HuH-7 (cell line): ENCODE measurements around the gene CDK6.

Source experiments
- DNase-seq: peaks from one replicate; pipeline ENCODE4 v3.0.0; 2011; ENCODE audit warnings: low spot score

CDK6 gene

GRCh38 chr7:92735707-92736106 lies 100.7 kb downstream of the CDK6 start:
- no peak for DNase-seq

DNA sequence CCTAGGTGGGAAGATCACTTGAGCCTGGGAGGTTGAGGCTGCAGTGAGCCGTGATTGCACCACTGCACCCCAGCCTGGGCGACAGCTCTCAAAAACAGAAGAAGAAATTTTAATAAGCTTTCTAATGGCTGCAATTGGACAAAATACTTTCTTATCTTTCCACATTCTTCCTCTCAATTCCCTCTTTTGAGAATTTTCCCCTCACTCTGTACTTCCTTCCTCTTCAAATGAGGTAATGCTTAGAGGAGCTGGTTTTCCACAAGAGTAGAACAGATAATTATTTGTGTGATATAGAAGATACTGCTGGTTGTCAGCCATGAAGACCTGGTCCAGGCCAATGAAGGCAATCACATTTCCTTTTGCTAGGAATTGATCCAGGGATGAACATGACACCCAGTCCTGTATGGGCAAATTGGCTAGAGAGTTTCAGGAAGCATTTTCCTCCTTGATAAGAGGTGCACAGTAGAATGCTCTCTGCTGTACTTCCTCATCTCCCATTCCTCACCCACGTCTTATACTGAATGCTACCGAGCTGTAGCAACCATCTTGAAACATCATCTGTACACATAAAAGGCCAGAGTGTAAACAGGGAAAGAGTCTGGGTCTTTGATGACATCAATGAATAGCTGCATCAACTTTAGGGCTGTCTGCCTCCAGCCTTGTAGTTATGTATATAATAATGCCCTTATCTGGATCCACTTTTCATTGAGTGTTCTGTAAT lies 103.9 kb downstream of the CDK6 start:
- no peak for DNase-seq

- DNase-seq: no peak
Measured at GRCh38 chr7:92731335-92732063, 104.9 kb downstream of the CDK6 start.

GRCh38 chr7:92730808-92731207 lies 105.6 kb downstream of the CDK6 start:
- no peak for DNase-seq

GRCh38 chr7:92729751-92730150 lies 106.6 kb downstream of the CDK6 start:
- no peak for DNase-seq

- DNase-seq: no peak
Measured at GRCh38 chr7:92729172-92729571, 107.2 kb downstream of the CDK6 start.

DNA sequence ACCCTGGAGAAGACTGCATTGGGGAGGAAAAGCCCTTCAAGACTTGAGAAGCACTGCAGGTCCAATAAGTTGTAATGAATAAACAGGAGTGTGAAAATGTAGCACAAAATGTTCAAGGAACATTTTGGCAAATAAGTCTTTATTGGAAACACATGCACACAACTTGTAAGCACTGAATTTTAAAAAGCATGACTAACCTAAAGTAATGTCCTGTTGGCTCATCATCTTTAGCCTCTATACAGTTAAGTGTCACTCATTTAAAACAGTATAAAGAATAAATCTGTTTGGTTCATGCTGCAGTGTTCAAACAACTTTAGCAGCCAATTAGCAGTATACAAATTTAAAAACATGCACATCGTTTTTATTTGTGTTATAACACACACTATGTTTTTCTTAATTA lies 108.6 kb downstream of the CDK6 start:
- DNase-seq: no peak

DNA sequence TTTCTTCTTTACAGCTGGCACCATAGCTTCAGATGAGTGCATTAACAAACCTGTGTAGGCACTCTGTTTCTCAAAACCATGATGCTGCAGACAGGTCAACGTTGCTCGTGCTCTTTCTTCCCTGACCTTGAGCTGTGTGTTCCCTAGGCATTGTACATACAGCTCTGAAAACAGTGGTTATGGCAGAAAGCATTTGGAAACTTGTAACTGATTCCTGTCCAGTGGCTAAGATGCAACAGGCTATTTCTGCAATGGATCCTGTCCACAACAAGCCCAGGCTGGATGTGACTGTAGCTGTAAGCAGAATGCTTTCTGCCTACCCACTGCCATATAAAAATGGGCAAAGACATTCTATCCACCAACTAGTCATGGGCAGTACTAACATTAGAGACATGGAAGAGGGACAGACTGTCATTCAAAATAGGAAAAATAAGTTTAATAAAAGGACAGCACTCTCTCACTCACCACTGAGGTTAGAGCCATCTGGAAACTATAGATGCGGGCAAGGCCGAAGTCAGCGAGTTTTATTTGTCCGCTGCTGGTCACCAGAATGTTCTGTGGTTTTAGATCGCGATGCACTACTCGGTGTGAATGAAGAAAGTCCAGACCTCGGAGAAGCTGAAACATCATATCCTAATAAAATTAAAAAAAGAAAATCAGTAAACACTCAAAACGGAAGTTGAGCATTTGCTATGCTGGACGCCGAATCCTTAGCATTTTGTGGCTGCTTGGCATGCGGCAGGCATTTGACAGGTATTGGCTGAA lies 111.0 kb downstream of the CDK6 start:
- DNase-seq: no peak

DNA sequence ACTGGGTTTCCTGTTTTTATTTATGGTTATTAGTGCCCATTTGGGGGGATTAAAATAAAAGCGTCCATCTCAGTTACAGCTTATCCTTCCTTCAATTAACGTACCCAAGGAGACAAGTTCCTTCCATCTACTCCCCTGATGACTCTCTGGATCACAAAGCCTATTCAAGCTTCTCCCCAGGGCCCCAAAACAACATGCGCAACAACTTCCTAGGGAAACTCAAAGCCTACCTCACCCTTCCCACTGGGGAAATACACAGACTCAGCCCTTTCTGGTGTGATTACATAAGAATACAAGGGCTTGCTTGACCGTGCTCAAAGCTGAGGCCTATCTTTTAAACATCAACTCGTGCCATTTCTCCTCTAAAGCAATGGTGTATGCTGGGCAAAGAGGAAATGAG lies 112.4 kb downstream of the CDK6 start:
- DNase-seq: no peak

GRCh38 chr7:92723205-92723604 lies 113.2 kb downstream of the CDK6 start:
- DNase-seq: no peak

DNA sequence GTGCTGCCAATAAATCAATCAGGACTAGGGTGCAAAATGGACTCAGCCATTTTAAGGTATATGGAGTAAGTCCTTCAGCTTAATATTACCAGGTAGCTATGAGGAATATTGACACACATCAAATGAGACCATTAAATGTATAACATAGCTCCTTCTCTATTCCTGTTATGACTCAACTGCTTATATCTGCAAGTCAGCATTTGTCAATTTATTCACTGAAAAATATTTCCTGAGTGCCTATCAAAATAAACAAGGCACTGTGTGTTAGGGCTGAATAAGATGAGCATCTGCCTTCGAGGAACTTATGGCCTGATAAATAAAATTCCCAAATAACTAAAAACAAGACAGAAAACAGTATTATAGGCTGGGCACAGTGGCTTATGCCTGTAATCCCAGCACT lies 113.8 kb downstream of the CDK6 start:
- DNase-seq: no peak

GRCh38 chr7:92720604-92721350 lies 115.6 kb downstream of the CDK6 start:
- no peak for DNase-seq

GRCh38 chr7:92717993-92718716 lies 118.2 kb downstream of the CDK6 start:
- DNase-seq: no peak

DNA sequence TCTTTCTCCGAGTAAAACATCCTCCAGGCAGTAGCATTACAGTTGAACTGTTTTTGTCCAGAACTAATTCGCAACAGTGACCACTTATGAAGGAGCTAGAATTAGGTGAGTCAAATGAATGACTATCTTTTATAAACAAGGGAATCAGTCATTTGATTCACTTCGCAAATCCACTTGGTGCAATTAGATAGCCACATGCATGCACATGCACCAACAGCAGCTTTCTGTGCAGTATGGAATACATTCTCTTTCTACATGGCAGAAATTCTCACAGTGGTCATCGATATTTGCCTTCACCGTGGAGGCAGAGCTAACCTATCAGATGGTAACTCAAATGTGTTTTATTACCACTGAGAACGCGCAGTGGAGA lies 118.8 kb downstream of the CDK6 start:
- DNase-seq: no peak

DNA sequence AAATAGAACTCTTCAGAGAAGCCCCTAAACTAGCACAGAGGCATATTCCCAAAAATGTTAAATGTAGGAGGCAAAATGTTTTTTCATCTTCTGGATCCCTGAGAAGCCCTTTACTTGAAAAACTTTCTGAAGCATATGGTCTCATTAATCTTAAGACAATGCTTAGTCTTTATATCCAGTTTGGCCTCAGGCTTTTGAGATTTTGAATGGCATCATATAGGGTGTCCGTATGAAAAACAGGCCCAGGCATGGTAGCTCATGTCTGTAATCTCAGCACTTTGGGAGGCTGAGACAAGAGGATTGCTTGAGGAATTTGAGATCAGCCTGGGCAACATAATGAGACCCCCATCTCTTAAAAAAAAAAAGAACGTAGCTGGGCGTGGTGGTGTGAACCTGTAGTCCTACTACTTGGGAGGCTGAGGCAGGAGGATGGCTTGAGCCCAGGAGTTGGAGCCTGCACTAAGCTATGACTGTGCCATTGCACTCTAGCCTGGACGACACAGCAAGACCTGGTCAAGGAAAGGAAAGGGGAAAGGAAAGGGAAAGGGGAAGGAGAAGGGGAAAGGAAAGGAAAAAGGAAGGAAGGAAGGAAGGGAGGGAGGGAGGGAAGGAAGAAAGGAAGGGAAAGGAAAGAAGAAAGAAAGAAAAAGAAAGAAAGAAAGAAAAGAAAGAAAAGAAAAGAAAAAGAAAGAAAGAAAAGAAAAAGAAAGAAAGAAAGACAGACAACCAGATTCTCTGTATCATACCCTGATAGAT lies 119.4 kb downstream of the CDK6 start:
- DNase-seq: no peak

DNA sequence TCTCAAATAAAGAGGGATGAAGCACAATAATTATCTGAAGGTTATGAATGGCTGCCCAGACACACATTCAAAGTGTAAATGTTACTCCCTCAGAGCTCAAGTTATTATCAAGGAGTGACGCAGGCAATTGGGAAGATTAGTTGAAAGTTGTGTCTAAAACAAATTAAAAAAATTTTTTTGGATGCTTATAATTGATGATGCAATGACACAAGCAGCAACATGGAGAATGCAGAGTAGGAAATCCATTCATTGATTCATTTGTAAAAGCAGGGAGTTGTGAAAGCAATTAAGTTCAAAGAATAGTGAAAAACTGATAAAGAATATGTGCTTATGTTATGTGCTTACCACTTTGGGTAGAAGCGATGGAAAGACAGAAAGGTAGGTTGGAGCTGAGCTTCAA lies 120.4 kb downstream of the CDK6 start:
- DNase-seq: no peak

DNA sequence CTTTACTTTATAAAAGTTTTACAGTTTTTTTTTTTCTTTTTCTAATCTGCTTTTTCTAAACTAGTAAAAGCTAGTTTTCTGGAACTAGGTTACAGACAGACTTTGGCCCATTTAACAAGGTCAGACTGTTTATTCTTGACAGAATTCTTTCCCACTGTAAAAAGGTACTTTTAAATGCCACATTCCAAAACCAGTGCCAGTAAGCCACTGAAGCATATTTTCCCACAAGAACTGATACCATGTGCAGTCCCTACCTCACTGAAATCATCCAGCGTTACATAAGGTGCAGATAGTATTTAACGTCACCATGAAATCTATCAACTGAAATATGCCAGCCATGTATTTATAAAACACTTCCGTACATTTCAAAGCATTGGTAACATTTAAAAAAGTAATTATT lies 121.6 kb downstream of the CDK6 start:
- no peak for DNase-seq

DNA sequence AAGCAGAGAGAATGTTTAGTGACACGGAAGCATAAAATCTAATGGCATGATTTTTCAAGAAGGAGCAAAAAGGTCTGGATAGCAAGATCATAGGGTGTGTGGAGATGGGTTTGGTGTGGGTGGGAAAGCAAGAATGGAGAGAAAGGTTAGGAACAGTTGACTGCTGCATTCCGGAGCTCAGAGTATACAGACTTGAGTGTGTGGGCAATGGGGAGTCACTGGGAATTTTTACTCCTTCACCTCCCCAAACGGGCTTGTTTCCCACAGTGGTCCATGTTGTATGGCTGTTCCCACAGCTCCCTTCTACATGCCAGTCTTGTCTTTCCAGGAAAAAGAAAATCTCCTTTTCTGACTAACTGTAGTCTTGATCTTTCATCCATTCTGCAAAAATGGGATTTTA lies 122.1 kb downstream of the CDK6 start:
- no peak for DNase-seq

DNA sequence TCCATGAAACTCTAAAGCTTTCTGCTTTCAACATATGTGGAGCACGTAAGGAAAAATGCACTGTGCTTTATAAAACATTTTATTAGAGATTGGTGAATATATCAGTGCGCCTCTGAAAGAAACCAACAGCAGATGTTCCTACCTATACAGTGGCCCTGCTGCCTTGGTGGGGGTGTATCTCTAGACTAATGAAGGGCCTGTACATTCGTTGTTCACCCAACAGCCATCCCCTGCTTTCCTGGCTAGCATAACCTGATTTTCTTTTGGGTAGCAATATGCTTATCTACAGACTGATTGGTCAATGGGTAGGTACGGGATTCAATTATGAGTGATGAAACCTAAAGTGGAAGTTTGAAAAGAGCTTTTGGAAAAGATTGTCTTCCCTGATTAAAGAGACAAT lies 126.5 kb downstream of the CDK6 start:
- no peak for DNase-seq

- DNase-seq: no peak
Measured at GRCh38 chr7:92709150-92709549, 127.2 kb downstream of the CDK6 start.
